ENCODE results near the gene MRI1.
A peak's percentile ranks its signal among the peaks of the same experiment; 100 is the strongest.

MRI1 gene

DNA sequence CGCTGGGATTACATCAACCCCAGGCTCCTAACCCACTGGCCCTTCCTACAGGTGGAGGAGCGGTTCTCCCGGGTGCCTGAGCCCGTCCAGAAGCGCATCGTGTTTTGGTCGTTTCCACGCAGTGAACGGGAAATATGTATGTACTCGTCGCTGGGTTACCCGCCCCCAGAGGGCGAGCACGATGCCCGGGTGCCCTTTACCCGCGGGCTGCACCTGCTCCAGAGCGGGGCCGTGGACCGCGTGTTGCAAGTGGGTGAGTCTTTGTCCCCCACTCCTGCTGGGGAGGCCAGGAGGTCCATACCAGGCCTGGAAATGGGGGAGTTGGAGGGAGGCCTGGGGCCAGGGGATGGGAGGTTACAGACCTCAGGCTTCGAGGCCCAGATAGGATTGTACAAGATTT, 35.3 kb downstream of the MRI1 start:
- peaks cover 16% of the 10 kb centered on the region for H3K4me1 Mint-ChIP-seq
- peaks cover 4% of the 10 kb centered on the region for H3K36me3 Mint-ChIP-seq (ENCODE audit: insufficient read depth)
- DNase-seq (ENCODE audit: low spot score in 2 of 2) = no peak
- no peaks in the 10 kb centered on the region for H3K9me3 Mint-ChIP-seq
- ATAC-seq (replicated peaks; ENCODE audit: extremely low read depth, poor library complexity, severe bottlenecking) = no peak
- no peaks in the 10 kb centered on the region for H3K27me3 Mint-ChIP-seq
- no peak overlapping the region for H3K4me3 Mint-ChIP-seq
- no peak overlapping the region for H3K27ac Mint-ChIP-seq (ENCODE audit: low read depth)

DNA sequence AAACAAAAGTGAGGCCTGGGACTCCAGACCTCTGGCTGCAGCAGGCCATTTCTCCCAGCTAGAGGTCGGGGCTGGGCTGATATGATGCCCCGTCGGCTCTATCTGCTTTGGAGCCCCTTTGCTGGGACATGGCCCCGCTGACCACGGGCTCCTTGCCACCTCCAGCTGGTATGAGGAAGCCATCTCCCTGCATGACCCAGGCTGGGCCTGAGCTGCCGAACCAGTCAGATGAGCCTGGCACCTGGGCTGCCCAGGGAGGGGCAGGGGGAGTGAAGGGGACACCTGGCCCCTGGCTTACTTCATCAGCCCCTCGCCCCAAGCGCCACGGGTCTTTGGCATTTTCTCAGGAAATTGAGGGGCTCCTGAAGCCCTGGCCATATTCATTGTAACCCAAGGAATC, 38.7 kb downstream of the MRI1 start:
- Mint-ChIP-seq H3K4me1 (no peaks in the 10 kb centered on the region), H3K4me3 (no peak overlapping the region), H3K36me3 (ENCODE audit: insufficient read depth) (peaks cover 4% of the 10 kb centered on the region), H3K9me3 (no peaks in the 10 kb centered on the region), H3K27me3 (no peaks in the 10 kb centered on the region), H3K27ac (ENCODE audit: low read depth) (no peak overlapping the region)
- DNase-seq (ENCODE audit: low spot score in 2 of 2) = no peak
- no peak for ATAC-seq (replicated peaks; ENCODE audit: extremely low read depth, poor library complexity, severe bottlenecking)

DNA sequence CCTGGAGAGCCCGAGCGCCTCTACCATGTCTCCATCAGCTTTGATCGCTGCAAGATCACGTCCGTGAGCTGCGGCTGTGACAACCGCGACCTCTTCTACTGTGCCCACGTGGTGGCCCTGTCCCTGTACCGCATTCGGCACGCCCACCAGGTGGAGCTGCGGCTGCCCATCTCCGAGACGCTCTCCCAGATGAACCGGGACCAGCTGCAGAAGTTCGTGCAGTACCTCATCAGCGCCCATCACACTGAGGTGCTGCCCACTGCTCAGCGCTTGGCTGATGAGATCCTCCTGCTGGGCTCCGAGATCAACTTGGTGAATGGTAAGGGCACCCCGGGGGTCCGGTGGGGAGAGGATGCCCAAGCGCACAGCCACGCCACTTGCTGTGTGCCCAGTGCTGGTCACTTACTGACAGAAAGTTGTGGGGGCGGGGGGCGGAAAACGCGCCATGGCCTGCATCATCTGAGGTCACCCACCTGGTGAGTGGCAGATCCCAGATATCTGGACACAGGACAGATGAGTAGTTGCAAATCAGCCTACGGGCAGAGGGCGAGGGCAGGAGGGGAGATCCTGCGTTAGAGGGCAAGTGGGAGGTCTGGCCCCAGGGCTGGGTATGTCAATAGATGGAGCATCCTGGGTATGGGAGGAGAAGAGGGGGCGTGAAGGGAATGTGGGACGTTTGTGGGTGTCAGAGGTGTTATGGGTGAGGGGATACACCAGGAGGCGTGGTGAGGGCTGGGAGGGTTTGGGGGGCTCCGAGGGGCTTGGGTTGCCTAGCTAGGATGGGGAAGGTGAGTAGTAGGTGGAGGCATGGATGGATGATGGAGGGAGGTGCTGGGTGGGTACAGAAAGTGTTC, 40.7 kb downstream of the MRI1 start:
- ATAC-seq (replicated peaks; ENCODE audit: extremely low read depth, poor library complexity, severe bottlenecking) (no peak), DNase-seq (ENCODE audit: low spot score in 2 of 2) (no peak)
- no peak overlapping the region for H3K27ac Mint-ChIP-seq (ENCODE audit: low read depth)
- H3K4me3 Mint-ChIP-seq = no peak overlapping the region
- no peaks in the 10 kb centered on the region for H3K9me3 Mint-ChIP-seq
- H3K36me3 Mint-ChIP-seq (ENCODE audit: insufficient read depth) = peaks cover 7% of the 10 kb centered on the region
- no peaks in the 10 kb centered on the region for H3K27me3 Mint-ChIP-seq
- no peaks in the 10 kb centered on the region for H3K4me1 Mint-ChIP-seq

DNA sequence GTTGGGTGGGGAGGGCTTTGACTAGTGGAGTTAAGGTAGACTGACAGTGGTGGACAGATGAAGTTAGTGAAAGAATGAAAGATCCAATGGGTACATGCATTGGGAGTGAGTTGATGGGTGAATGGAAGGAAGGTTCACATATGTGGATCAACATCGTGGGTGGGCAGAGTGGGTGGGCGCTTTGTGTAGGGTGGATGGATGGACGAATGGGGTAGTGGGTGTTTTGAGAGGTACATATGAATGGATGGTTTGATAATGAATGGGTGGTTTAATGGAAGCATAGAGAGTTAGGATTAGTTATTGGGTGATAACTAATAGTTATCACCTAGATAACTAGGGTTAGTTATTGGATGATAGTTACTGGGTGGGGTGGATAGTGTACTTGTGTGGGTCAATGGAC, 42.4 kb downstream of the MRI1 start:
- DNase-seq (ENCODE audit: low spot score in 2 of 2) (no peak), ATAC-seq (replicated peaks; ENCODE audit: extremely low read depth, poor library complexity, severe bottlenecking) (no peak)
- Mint-ChIP-seq H3K27me3 (no peaks in the 10 kb centered on the region), H3K4me1 (no peaks in the 10 kb centered on the region), H3K4me3 (no peak overlapping the region), H3K36me3 (ENCODE audit: insufficient read depth) (peaks cover 5% of the 10 kb centered on the region), H3K9me3 (no peaks in the 10 kb centered on the region), H3K27ac (ENCODE audit: low read depth) (no peak overlapping the region)

DNA sequence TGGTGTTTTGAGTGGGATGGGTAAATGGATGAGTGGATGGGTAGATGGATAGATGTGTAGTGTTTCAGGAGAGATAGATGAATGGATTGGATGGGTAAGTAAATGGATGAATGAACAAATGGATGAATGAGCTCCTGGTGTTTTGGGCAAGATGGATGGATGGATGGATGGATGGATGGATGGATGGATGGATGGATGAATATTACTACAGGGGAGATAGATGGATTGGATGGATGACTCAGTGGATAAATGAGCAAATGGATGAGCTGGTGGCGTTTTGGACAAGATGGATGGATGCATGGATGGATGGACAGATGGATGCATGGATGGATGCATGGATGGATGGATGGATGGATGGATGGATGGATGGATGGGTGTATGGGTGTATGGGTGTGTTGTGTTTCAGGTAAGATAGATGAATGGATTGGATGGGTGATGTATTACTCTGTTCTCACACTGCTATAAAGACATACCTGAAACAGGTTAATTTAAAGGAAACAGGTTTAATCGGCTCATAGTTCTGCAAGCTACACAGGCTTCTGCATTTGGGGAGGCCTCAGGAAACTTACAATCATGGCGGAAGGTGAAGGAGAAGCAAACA, 43.2 kb downstream of the MRI1 start:
- Mint-ChIP-seq H3K9me3 (no peaks in the 10 kb centered on the region), H3K36me3 (ENCODE audit: insufficient read depth) (peaks cover 5% of the 10 kb centered on the region), H3K27ac (ENCODE audit: low read depth) (no peak overlapping the region), H3K4me3 (no peak overlapping the region), H3K4me1 (no peaks in the 10 kb centered on the region), H3K27me3 (no peaks in the 10 kb centered on the region)
- no peak for DNase-seq (ENCODE audit: low spot score in 2 of 2)
- no peak for ATAC-seq (replicated peaks; ENCODE audit: extremely low read depth, poor library complexity, severe bottlenecking)

DNA sequence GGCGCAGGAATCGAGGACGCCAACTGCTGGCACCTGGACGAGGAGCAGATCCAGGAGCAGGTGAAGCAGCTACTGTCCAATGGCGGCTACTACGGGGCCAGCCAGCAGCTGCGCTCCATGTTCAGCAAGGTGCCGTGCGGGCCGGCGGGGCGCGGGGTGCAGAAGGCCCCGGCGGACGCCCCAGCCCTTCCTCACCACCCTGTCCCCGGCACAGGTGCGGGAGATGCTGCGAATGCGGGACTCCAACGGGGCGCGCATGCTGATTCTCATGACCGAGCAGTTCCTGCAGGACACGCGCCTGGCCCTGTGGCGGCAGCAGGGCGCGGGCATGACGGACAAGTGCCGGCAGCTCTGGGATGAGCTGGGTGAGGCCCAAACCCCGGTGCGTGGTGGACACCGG, 44.5 kb downstream of the MRI1 start:
- Mint-ChIP-seq H3K27me3 (no peaks in the 10 kb centered on the region), H3K4me1 (no peaks in the 10 kb centered on the region), H3K27ac (ENCODE audit: low read depth) (no peak overlapping the region), H3K9me3 (no peaks in the 10 kb centered on the region), H3K36me3 (ENCODE audit: insufficient read depth) (peaks cover 5% of the 10 kb centered on the region), H3K4me3 (no peak overlapping the region)
- no peak for DNase-seq (ENCODE audit: low spot score in 2 of 2)
- no peak for ATAC-seq (replicated peaks; ENCODE audit: extremely low read depth, poor library complexity, severe bottlenecking)

DNA sequence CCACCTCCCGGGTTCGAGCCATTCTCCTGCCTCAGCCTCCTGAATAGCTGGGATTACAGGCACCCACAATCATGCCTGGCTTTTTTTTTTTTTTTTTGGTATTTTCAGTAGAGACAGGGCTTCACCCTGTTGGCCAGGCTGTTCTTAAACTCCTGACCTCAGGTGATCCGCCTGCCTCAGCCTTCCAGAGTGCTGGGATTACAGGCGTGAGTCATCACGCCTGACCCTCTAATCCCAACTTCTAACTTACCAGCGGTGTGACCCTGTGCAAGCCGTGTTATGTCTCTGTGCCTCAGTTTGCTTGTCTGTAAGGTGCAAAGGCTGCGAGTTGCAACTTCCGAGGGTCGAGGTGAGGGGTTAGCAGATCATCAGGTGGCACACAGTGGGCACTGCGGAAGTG, 48.2 kb downstream of the MRI1 start:
- H3K9me3 Mint-ChIP-seq = no peaks in the 10 kb centered on the region
- H3K4me3 Mint-ChIP-seq = no peak overlapping the region
- no peaks in the 10 kb centered on the region for H3K27me3 Mint-ChIP-seq
- peaks cover 5% of the 10 kb centered on the region for H3K4me1 Mint-ChIP-seq
- H3K27ac Mint-ChIP-seq (ENCODE audit: low read depth) = no peak overlapping the region
- no peak for ATAC-seq (replicated peaks; ENCODE audit: extremely low read depth, poor library complexity, severe bottlenecking)
- peaks cover 3% of the 10 kb centered on the region for H3K36me3 Mint-ChIP-seq (ENCODE audit: insufficient read depth)
- no peak for DNase-seq (ENCODE audit: low spot score in 2 of 2)

DNA sequence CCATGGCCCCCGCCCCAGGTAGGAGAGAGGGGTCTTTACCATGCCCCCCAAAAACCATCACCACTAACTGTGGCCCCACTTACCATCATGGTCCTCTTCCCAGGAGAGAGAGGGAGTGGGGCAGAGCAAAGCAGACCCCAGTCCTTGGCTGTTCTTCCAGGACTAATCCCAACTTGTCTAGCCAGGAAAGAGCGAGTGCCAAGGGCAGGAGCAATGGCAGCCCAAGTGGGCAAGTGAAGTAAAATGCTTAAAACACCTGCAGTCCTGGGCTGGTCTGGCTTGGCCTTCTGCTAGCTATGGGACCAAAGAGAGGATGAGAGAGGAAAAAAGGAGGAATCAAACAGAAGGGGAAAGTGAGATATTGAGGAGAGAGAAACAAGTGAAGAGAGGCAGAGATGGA, 48.8 kb downstream of the MRI1 start:
- Mint-ChIP-seq H3K4me1 (peaks cover 5% of the 10 kb centered on the region), H3K27ac (ENCODE audit: low read depth) (peak overlapping the region; percentile 37), H3K9me3 (no peaks in the 10 kb centered on the region), H3K27me3 (no peaks in the 10 kb centered on the region), H3K4me3 (no peak overlapping the region), H3K36me3 (ENCODE audit: insufficient read depth) (peaks cover 3% of the 10 kb centered on the region)
- no peak for ATAC-seq (replicated peaks; ENCODE audit: extremely low read depth, poor library complexity, severe bottlenecking)
- DNase-seq (ENCODE audit: low spot score in 2 of 2) = no peak

DNA sequence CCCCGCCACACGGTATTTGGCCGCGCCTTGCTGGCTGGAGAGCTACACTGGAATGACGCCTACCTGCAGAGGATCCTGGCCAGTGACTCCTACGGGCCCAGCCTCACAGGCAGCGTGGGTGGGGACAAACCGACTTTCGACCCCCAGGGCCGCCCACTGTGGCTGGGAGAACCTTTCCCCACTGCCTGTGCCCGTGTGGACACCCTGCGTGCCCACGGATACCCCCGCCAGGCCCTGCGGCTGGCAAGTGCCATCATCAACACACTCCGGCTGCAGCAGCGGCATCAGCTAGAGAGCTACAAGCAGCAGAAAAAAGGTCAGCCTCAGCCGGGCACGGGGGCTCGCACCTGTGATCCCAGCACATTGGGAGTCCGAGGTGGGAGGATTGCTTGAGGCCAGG, 50.2 kb downstream of the MRI1 start:
- H3K27me3 Mint-ChIP-seq = no peaks in the 10 kb centered on the region
- no peak overlapping the region for H3K27ac Mint-ChIP-seq (ENCODE audit: low read depth)
- no peaks in the 10 kb centered on the region for H3K9me3 Mint-ChIP-seq
- H3K4me1 Mint-ChIP-seq = peaks cover 5% of the 10 kb centered on the region
- DNase-seq (ENCODE audit: low spot score in 2 of 2) (no peak), ATAC-seq (replicated peaks; ENCODE audit: extremely low read depth, poor library complexity, severe bottlenecking) (no peak)
- no peaks in the 10 kb centered on the region for H3K36me3 Mint-ChIP-seq (ENCODE audit: insufficient read depth)
- H3K4me3 Mint-ChIP-seq = no peak overlapping the region

DNA sequence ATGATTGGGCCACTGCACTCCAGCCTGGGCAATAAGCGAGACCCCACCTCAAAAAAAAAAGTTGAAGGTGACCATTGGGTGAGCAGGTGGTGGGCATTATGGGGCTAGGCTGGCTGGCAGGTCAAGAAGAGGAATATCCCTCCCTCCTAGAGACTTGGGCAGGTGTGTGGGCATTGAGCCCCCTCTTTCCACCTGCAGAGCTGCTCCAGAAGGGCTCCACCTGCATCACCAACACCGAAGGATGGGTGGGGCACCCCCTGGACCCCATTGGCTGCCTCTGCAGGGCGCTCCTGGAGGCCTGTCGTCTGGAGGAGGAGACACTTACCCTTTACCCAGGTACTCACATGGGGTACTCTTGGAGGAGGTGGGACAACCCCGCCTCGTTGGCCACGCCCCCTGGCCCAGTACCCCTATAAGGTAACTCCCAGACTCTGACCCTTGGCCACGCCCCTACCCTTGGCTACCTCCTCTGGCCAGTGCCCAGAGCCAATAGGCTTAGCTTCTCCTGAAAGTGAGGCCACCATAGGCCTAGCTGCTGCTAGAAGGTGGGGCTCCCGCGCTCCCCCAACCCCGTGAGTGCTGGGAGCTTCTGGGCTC, 52.8 kb downstream of the MRI1 start:
- peaks cover 5% of the 10 kb centered on the region for H3K4me1 Mint-ChIP-seq
- H3K36me3 Mint-ChIP-seq (ENCODE audit: insufficient read depth) = peaks cover 7% of the 10 kb centered on the region
- no peak overlapping the region for H3K4me3 Mint-ChIP-seq
- no peaks in the 10 kb centered on the region for H3K9me3 Mint-ChIP-seq
- no peaks in the 10 kb centered on the region for H3K27me3 Mint-ChIP-seq
- peak overlapping the region; percentile 72 for H3K27ac Mint-ChIP-seq (ENCODE audit: low read depth)
- ATAC-seq (replicated peaks; ENCODE audit: extremely low read depth, poor library complexity, severe bottlenecking) (no peak), DNase-seq (ENCODE audit: low spot score in 2 of 2) (no peak)

DNA sequence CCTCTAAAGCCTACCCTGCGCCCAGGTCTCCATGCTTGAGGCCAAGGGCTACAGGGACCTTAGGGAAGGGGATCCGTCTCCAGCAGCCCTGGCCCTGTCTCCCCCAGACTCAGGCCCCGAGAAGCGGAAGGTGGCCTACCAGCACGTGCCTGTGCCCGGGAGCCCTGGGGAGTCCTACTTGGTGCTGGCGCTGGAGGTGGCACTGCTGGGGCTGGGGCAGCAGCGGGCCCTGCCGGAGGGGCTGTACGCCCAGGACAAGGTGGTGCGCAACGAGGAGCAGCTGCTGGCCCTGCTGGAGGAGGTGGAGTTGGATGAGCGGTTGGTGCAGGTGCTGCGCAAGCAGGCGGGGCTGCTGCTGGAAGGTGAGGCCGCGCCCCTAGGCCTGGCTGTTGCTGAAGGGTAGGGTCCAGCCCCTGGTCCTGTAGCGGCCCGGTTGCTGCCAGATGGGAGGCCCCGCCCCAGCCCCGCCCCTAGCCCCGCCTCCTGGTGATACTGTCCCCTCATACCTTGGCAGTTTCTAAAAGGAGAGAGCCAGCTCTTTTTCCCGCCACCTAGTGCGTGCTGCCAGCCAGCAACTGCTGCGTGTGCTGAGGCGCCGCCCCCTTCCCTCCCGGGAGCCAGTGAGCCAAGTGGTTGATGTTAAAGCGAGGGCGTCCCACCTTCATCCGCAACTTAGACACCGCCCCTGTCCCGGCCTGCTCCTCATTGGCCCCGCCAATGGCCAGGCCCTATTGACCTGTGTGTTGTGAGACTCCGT, 53.5 kb downstream of the MRI1 start:
- H3K4me3 Mint-ChIP-seq = no peak overlapping the region
- H3K4me1 Mint-ChIP-seq = peaks cover 5% of the 10 kb centered on the region
- no peaks in the 10 kb centered on the region for H3K27me3 Mint-ChIP-seq
- H3K27ac Mint-ChIP-seq (ENCODE audit: low read depth) = peak overlapping the region; percentile 38
- H3K9me3 Mint-ChIP-seq = no peaks in the 10 kb centered on the region
- peaks cover 8% of the 10 kb centered on the region for H3K36me3 Mint-ChIP-seq (ENCODE audit: insufficient read depth)
- ATAC-seq (replicated peaks; ENCODE audit: extremely low read depth, poor library complexity, severe bottlenecking) (peak; percentile 28), DNase-seq (ENCODE audit: low spot score in 2 of 2) (no peak)

DNA sequence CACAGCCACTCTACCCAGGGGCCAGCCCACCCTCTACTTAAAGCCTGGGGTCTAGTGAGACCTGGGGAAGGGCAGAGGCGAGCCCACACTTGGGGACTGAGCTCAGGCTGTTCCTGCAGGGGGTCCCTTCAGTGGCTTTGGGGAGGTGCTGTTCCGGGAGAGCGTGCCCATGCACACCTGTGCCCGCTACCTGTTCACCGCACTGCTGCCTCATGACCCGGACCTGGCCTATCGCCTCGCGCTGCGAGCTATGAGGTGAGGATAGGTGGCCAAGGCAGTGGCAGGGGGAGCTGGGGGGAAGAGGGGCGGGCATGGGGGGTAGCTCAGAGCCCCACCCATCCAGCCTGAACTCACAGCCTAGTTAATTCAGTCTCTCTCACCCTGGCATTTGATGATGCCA, 54.9 kb downstream of the MRI1 start:
- Mint-ChIP-seq H3K4me3 (no peak overlapping the region), H3K36me3 (ENCODE audit: insufficient read depth) (peaks cover 8% of the 10 kb centered on the region)
- ATAC-seq (replicated peaks; ENCODE audit: extremely low read depth, poor library complexity, severe bottlenecking) = no peak

More for the DNA sequence above, 54.9 kb downstream of the MRI1 start:
- Mint-ChIP-seq H3K27me3 (no peaks in the 10 kb centered on the region), H3K27ac (ENCODE audit: low read depth) (no peak overlapping the region), H3K9me3 (no peaks in the 10 kb centered on the region), H3K4me1 (peaks cover 5% of the 10 kb centered on the region)
- no peak for DNase-seq (ENCODE audit: low spot score in 2 of 2)
